GM12891 (cell line): ENCODE measurements around the gene RBPJ.

Experiments
- PAX5 ChIP-seq: IDR thresholded peaks from 2 replicates; pipeline ENCODE4 v1.6.1; 2011; ENCODE audit warnings: low read length, moderate library complexity, mild to moderate bottlenecking; ENCODE audit not compliant: insufficient read depth, severe bottlenecking
- POLR2A ChIP-seq: IDR thresholded peaks from 2 replicates; pipeline ENCODE4 v1.6.1; 2011; ENCODE audit warnings: low read depth, low read length, control low read depth
- POLR2AphosphoS5 ChIP-seq: IDR thresholded peaks from 2 replicates; pipeline ENCODE4 v1.6.1; 2011; ENCODE audit warnings: low read depth, low read length, control low read depth
- POU2F2 ChIP-seq: IDR thresholded peaks from 2 replicates; pipeline ENCODE4 v1.6.1; 2011; ENCODE audit warnings: low read depth, mild to moderate bottlenecking, control low read depth, low read length, moderate library complexity
- SPI1 ChIP-seq: IDR thresholded peaks from 2 replicates; pipeline ENCODE4 v1.6.1; 2011; ENCODE audit warnings: low read depth, low read length, control low read depth
- TAF1 ChIP-seq: IDR thresholded peaks from 2 replicates; pipeline ENCODE4 v1.6.1; 2011; ENCODE audit warnings: low read depth, low read length, control low read depth

DNA sequence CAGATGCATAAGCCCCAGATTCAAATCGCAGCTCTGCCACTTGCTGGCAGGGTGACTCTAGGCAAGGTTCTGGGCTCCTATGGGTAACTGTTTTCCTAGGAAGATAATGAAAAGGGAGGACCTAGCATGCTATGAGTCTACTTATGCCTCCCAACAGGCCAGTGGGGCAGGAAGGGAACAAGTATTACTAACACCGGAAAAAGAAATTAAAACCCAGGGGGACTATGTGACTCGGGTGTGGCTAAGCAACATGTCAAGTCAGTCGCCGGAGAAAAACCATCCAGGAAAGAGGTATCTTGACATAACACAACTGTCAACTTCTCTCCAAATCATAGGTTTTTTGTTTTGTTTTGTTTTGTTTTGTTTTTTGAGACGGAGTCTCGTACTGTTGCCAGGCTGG, 45.5 kb upstream of the RBPJ start:
- TF ChIP-seq POLR2A (no peak), TAF1 (no peak), SPI1 (no peak), POLR2AphosphoS5 (no peak), POU2F2 (no peak), PAX5 (no peak)
